ENCODE measurements around the gene IL36A.

Gene IL36A

DNA sequence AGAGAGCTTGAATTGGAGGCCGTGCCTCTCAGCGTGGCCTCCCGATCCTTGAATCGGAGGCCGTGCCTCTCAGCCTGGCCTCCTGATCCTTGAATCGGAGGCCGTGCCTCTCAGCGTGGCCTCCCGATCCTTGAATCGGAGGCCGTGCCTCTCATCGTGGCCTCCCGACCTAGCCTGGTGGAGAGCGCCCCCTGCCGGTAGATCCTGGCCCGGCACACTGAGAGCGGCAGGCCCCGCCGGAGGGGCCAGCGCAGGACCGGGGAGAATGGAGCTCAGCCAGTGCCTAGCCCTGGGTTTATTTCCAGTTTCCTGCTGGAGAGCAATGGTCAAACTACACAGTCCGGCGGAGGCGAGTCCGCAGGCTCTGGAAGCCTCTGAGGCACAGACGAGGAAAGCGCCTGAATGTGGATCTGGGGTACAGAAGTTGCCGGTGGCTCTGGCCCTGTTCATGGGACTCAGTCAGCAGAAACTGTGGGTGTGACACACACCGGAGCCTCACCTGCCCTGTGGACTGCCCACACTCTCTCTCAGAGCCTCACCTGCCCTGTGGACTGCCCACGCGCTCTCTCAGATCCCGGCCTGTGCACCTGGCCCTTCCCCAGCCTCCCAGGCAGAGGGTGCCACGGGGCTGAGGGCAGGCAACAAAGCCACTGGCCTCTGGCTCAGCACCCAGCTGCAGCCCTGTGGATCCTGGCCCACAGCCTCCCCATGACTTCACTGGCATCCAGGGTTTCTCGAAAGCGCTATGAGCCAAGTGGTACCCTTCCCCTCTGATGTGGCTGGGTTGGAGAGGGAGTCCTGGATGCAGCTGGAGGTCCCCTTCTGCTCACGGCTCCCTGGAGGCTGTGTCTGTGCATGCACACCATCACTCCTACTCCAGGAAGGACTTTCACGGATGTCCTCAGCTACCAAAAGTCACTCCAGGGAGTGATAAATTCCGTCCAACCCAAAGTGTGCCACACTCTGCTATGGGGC lies 45.9 kb downstream of the IL36A start:
- no peak for DNase-seq (ENCODE audit: low read depth)

DNA sequence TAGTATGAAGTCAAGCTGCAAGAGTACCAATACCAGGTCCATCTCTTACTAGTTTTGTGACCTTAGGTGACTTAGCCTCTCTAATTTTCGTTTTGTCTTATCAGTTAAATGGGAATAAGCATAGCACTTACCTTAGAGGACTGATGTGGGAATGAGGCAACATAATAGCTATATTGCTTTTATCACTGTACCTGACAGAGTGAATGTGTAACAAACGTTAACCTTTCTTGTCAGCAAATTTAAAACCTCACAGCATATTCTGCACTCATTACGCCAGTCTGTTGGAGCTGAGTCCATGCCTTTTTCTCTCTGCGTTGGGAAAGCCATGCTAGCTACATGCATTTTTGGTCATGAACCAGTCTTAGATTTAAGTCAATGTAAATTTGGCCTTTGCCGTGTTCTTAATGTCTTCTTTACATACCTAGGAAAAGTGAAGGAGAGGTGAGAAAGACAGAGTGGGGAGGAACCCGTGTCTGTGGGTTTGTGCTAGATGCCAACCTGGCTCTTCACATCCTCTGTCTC lies 47.2 kb downstream of the IL36A start, which contains the start of gene IL36B:
TSS of gene IL36B (minus strand) at position 472 of the 522 bp plus-strand sequence.
- DNase-seq (ENCODE audit: low read depth), result no peak

DNA sequence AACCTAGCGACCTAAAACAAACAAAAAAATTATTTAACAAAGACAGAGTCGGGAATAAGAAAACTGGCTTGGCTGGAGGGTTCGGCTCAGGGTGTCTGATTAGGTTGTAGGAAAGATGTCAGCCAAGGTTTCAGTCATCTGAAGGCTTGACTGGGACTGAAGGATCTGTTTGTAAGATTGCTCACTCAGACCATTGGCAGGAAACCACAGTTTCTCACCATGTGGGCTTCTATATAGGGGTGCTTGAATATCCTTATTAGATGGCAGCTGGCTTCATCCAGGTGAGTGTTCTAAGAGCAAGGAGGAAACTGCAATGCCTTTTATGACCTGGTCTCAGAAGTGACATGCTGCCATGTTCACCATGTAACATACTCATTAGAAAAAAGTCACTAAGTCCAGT lies 48.4 kb downstream of the IL36A start:
- DNase-seq (ENCODE audit: low read depth), result no peak

DNA sequence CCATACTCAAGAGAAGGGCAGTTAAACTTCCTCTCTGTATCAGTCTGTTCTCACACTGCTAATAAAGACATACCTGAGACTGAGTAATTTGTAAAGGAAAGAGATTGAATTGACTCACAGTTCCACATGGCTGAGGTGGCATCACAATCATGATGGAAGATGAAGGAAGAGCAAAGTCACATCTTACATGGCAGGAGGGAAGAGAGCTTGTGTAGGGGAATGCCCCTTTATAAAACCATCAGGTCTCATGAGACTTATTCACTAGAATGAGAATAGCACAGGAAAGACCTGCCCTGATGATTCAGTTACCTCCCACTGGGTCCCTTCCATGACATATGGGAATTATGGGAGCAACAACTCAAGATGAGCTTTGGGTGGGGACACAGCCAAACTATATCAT lies 48.8 kb downstream of the IL36A start:
- DNase-seq (ENCODE audit: low read depth), result no peak

DNA sequence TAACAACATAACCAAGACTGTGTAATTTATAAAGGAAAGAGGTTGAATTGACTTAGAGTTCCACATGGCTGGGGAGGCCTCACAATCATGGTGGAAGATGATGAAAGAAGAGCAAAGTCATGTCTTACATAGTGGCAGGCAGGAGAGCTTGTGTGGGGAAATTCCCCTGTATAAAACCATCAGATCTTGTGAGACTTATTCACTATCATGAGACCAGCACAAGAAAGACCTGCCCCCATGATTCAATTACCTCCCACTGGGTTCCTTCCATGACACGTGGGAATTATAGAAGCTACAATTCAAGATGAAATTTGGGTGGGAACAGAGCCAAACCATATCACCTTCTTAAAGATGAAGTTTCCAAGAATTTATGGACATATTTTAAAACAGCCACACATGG lies 51.3 kb downstream of the IL36A start:
- no peak for DNase-seq (ENCODE audit: low read depth)

GRCh38 chr2:113057117-113057516 lies 51.9 kb downstream of the IL36A start:
- DNase-seq (ENCODE audit: low read depth), result no peak
